ENCODE data around the gene HEATR3.

The HEATR3 gene

DNA sequence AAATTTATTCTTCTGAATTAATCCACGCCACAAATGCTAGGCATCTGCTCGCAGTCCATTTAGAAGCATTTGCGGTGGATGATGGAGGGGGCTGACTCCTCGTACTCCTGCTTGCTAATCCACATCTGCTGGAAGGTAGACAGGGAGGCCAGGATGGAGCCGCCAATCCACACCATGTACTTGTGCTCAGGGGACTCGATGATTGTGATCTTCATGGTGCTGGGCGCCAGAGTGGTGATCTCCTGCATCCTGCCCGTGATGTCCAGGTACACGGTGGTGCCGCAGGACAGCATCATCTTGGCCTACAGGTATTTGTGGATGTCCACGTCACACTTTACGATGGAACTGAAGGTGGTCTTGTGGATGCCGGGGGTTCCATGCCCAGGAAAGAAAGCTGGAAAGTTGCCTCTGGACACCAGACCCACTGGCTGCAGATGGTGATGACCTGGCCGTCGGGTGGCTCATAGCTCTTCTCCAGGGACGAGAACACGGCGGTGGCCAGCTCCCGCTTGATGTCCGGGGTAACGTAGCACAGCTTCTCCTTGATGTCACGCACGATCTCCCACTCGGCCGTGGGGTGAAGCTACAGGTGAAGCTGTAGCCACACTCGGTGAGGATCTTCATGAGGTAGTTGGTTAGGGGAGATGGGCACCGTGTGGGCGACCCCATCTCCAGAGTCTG, 7.5 kb upstream of the HEATR3 start:
- DNase-seq (ENCODE audit: low read depth, low spot score) = no peak

DNA sequence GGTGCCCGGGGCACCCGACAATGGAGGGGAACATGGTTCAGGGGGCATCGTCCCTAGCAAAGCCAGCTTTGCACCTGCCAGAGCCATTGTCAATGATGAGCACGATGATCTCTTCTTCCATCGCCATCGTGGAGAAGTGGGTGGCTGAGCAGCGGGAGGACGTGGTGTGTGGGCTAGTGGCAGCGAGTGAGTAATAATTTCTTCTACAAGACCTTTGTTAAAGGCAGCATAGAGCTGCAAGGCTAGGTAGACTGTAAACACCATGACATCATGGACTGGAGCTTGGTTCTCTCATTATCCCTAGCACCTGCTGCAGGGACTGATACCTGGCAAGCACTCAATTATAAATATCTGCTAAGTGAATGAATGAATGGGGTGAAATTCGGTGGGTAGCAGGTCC, 6.7 kb upstream of the HEATR3 start:
- no peak for DNase-seq (ENCODE audit: low read depth, low spot score)

DNA sequence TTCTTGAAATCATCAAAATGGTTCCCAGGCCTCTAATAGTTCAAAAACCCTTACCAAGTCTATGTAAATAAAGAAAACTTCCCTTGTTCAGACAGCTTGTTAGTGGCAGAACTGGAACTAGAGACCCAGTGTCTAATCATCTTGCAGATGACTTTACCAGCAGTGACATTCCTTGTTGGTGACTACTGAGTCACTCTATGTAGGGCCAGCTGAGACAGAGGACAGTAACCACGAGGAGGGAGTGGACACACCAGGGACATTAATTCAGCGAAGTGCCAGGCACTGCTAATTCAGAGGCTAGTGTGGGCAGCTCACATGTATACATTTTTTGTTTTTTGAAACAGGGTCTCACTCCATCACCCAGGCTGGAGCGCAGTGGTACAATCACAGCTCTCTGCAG, 6.1 kb upstream of the HEATR3 start:
- DNase-seq (ENCODE audit: low read depth, low spot score) = no peak

DNA sequence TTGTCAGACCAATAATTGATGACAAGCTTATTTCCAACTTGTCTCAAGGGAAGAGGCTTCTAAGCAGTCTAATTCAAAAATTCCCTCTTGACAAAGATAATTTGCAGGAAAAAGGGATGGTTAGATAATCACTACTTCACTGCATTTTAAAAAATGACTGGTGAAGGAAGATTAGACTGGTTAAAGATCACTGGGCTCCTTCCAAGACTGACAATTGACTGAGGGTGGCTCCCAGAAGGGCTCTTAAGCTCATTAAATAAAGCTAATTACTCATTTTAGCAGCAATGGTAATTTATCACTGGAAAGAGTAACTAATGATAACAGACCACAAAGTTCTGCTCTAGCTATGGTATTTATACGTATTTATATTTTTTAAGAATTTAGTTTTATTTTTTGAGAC, 4.4 kb upstream of the HEATR3 start:
- no peak for DNase-seq (ENCODE audit: low read depth, low spot score)

DNA sequence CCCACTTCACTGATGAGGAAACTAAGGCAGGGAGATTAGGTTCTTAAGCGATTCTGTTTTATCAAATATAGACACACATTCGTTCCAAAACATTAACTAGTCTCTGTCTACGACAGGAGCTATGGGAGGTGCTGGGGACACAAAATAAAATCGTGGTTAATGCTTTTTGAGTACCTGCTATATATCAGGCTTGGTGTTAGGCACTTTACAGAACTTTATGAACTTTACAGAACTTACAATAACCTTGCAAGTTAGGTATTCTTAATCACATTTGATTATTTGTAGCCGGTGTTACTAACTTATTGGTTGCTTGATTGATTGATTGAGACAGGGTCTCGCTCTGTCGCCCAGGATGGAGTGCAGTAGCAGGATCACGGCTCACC, 538 bp upstream of the HEATR3 start:
- no peak for DNase-seq (ENCODE audit: low read depth, low spot score)

DNA sequence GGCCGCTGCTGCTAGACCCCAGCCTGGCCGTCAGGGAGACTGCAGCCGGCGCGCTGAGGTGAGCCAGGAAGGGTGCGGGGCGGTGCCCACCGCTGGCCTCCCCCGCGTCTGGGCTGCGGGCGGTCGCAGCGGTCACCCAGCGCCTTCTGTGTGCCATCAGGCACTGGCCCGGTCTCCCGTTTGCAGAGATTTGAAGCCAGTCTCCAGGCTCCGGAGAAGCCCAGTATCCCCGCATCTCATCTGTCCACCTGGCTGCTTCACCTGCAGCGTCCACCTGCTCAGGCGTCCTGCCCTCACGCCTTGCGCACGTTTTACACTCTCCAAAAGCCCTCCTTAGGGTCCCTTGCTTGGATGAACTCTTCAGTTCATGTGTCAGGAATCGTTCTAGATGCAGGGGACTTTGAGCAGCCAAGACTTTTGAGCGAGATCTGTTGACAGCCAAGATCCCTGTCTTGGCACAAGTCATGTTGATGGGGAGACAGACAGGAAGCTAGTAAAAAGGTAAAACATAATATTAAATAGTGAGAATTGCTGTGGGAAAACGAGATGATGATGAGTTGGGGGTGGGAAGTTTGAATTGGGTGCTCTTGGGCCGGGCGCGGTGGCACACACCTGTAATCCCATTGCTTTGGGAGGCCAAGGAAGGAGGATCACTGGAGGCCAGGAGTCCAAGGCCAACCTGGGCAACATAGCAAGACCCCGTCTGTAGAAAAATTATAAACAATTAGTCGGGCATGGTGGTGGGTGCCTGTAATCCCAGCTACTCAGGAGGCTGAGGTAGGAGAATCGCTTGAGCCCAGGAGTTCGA, 916 bp downstream of the HEATR3 start:
- no peak for DNase-seq (ENCODE audit: low read depth, low spot score)

DNA sequence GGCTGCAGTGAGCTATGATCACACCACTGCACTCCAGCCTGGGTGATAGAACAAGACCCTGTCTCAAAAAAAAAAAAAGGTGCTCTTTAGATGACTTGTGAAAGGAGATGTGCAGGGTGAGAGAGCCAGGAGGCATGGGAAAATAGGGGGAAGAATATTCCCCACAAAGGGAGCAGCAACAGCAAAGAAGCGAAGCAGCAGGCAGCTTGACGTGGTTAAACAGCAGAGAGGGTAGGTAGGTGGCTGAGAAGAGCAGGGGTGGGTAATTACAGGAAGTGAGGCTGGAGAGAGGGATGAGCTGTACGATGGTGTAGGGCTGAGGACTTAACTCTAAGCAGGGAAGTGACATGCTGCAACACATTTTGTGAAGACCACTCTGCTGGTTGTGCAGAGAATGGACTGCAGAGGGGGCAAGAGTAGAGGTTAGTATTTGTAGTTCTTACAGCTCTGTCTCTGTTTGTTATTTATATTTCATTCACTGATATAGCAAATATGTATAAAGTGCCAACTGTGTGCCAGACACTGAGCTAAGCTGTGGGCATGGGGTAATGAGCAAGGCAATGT, 1.6 kb downstream of the HEATR3 start:
- peak; percentile 12 for DNase-seq (ENCODE audit: low read depth, low spot score)

DNA sequence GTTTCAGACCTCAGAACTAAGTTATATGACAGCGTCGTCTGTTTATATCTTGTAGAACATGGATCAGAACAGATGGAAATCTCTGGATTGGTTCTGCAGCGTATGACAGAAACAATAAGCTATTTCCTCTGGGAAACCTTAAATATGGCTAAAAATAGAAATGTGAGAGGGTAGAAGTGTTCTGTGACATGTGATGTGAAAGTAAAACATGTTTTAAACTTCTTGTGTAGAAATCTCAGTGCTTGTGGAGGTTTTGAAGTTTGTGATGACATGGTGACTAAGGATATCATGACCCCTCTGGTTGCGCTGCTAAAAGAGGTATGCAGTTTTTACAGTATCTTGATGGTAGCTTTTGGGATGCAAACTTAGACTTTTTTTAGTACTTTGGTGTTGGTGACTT, 2.8 kb downstream of the HEATR3 start:
- no peak for DNase-seq (ENCODE audit: low read depth, low spot score)

DNA sequence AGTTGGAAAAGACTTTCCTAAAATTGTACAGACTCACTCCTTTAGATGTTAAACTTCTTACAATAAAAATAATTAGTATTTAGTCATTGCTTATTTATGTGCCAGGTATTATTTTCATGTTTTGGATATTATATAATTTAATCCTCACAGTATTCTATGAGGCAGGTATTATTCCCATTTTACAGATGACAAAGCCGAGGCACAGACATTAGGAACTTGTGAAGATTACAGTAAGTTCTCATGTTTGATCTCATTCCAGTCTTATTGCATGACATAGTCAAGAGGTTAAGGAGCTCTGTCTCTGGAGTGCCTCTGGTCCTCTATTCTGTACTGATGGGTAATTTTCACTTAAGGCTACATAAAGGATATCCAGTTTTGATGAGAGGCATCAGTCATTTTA, 3.3 kb downstream of the HEATR3 start:
- DNase-seq (ENCODE audit: low read depth, low spot score) = no peak

DNA sequence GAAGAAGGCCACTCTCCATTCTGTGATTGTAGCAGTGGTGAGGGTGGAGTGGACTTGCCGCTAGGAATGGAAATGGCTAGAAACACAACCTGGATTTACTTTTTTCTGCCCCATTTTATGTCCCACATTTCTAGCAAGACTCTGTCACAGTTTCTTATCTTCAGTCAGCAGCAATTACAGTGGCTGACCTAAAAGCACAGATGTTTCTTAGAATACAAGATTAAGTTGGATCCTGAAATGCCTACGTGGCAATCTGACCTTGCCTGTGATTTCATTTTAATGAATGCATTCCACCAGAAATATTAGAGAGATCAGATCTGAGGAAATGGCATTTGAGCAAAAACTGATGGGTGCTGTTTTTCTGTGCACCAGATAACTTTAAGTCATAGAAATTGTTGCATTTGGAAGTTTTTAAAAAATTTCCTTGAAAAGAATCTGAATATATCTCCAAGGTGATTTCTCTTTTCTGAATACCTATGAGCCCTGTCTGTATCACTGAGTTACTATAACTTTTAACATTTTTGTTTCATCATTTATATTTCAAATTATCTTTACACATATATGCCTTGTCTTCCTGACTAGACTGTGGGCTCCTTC, 5.4 kb downstream of the HEATR3 start:
- DNase-seq (ENCODE audit: low read depth, low spot score) = no peak

DNA sequence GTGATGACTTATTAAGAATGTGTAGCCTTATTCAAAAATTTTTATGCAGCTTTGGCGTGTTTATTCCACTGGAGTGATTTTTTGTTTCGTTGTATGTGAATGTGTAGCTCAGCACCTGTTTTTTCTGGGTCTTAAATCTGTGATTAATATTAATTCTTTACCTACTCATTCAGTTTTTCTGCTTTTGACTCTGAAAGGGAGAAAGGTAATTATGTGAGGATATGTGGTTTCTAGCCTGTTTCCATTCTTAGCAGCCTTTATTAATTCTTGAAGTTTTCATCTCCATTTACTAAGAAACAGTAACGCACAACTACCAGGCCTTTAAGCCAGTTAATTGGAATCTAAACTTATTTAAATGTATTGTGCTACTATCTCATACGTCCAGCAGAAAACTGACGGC, 7.0 kb downstream of the HEATR3 start:
- DNase-seq (ENCODE audit: low read depth, low spot score) = no peak

DNA sequence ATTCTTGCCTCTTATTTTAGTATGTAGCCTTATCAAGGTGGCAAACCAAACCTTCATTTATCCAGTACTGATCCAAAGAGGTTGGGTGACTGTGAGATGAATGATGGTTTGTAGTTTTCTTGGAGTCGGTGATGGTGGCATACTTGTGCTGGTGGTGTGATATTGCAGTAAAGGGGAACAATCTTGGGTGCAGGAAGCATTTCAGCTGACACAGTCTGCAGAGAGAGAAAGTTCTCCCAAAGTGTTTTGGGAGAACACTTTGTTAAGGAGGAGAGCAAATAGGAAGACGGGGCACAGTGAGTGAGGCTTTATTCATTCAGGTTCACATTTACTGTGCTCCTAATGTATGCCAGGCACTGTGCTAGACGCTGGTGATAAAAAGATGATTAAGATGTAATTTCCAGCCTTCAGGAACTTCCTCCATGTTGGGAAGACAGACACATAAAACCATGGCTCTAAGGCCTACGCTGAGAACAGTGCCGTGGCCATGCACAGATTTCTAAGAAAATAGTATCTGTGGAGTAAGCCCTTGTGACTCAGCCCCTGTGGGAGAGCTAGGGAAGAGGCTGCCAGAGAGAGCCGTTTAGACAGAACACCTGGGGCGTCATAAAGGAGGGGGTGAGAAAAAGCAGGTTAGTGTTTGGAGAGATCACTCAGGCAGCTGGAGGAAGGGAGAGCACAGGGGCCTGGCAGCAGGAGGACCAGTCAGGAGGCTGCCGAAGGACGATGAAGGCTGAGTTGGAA, 13.8 kb downstream of the HEATR3 start:
- no peak for DNase-seq (ENCODE audit: low read depth, low spot score)

DNA sequence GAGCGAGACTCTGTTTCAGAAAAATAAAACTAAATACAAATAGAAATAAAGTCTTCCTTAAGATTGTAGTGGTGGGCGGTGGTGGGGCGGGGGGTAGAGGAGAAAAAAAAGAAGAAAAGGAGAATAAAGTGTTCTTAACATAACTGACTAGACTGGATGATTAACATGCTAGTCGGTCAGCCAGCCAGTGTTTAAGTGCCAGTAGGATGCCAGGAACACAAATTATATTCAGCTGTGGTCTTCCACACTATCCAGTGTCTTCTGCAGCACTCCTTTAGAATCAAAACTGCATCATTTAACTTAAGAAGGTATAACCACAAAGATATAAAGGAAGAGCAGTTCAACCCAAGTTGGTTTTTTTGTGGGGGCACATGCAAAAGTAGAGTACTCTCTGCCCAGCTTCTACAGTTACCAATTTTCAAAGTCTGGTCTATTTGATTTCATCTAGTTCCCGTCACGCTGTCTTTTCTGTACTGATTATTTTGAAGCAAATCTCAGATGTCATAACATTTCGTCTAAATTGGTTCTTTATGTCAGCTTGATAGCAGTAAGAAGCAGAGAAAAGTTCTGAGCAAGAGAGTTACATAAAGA, 15.8 kb downstream of the HEATR3 start:
- DNase-seq (ENCODE audit: low read depth, low spot score) = no peak

DNA sequence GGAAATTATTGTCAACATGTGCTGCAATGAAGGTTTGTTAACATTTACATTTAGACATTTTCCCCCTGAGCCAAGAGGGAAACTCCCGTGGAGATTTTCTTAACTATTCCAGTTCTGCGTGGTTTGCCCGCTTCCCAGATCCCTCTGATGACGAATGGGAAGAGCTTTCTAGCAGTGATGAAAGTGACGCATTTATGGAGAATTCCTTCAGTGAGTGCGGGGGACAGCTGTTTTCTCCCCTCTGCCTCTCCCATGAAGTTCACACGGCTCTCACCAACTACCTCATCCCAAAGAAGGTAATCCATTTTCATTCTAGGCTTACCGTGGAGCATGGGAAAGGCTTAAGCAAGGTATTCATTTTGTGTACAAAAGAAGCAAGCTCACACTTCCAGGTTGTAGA, 18.2 kb downstream of the HEATR3 start:
- no peak for DNase-seq (ENCODE audit: low read depth, low spot score)

DNA sequence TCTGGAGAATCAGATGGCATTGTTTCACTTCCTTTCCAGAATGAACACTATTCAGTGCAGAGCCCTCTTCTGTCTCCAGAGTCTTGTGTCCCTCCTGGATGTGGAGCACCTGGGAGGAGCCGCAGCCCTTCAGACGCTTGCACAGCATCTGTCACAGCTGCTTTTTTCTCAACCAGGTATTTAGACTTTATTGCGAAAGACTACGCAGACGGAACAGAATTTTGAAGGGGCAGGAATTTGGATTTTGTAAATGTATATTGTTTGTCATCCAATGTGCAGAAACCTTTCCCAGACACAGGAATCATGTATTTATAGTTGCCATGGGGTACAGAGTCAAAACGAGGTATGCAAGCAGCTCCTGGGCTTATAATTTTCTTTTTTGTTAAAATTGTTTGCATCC, 20.4 kb downstream of the HEATR3 start:
- DNase-seq (ENCODE audit: low read depth, low spot score) = no peak

DNA sequence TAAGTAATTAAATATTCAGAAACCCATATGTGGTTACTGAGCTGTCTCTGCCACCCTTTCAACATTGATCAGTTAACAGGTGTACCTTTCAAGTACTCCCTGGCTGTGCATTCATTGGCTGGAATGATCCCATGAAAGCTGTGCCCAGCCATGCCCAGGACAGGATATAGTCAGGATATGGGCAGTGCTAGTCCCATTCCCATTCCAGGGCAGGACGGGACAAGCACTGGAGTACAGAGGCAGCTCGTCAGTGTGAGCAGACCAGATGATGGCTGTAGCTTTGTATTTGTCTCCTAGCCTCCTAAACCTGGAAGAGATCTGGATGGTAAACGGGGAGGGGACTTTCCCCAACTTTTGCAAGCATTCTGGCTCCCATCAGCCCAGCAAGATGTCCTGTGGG, 22.5 kb downstream of the HEATR3 start:
- DNase-seq (ENCODE audit: low read depth, low spot score) = no peak

DNA sequence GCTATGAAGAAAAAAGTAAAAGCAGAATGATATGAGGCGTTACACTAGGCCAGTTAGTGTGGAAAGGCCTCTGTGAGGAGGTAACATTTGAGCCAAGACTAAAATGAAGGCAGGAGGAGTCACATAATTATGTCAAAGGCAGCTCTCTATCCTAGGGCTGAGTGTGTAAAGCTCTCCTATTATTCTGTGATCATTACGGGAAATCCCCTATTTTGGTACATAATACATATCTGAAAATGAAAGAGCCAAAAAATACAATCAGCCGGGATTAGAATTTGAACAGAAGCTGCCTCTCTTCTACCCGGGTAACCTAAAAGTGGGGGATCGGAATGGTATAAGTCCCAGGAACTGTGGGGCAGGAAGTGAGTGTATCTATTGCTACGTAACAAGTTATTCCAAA, 27.1 kb downstream of the HEATR3 start:
- DNase-seq (ENCODE audit: low read depth, low spot score) = no peak

DNA sequence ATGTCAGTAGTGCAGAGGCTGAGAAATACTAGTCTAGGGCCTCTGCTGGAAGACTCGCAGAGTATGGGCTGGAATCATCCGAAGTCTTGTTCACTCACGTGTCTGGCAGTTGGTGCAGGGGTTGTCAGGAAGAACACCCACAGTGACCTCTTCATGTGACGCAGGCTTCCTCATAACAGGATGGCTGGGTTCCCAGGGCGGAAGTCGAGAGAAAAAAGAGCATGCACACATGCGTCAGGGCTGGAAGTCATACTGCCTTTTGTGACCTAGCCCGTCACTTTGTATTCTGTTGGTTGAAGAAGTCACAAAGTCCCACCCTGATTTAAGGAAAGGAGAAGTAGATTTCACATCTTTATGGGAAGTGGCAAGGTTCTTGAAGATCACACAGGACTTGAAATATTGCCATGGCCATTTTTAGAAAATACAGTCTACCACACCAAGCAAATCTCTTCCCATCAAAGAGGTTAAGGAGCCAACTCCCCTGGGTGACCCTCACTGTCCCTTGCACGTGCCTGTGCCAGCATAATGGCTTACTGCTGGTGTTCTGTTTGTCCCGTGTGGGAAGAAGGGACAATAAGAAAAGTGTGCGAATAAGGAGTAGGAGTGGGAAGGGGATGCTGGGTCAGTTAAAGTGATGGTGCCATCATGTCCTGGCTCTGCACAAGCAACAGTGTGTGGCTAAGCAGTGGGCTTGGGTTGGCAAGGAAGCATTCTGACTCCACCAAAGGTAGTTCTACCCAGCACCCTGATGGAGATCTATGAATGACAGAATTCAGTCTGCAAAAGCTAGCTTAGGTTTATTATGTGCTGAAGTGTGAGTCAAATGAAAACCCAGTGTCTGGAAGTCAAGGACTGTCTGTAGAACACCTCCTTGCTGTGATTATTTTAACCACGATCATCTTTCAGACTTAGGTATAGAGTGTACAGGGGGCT, 28.1 kb downstream of the HEATR3 start:
- DNase-seq (ENCODE audit: low read depth, low spot score) = peak; percentile 13

DNA sequence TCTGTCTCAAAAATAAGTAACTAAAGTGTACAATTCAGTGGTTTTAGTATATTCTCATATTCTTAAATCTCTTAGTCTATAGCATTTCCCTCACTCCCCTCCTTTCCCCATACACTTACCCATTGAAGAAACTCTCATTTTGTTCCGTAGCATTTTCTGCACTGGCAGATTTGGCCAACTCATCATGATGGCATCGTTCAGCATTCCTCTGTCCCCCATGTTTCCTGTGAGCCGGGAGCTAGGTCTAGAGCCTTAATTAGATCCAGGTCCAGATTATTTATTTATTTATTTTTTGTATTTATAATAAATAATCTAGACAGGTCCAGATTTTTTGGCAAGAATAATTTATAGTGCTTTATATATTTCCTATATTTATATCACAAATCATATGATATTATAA, 31.0 kb downstream of the HEATR3 start:
- DNase-seq (ENCODE audit: low read depth, low spot score) = no peak

DNA sequence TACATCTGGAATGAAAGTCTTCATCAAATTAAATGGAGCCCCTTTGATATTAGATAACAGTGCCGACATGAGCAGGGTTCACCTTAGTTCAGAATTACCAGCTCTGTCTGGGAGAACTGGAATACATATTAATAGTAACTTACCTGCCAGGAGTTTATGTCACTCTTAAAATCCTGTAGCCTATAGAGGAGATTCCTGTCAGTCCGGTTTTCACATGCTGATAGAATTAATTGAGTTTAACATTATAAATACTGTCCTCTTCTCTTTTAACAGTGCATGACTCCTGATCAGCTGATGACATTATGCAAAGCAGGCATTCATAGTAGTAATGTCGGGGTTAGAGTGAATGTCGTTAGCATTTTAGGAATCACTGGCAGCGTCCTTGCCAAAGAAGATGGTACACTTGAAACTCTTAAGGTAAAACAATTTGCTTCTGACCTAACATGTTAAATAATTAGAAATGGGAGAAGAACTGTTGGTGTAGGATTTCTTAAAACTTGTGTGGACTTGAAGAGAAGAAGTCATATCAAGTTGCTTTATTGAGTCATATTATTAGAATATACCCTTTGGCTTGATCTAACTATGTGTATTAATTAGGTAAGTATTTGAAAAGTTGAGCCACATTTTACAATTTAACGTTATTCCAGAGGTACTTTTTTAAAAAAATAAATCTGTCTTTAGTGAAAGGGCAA, 34.3 kb downstream of the HEATR3 start:
- DNase-seq (ENCODE audit: low read depth, low spot score) = no peak

All from smooth muscle cell of the brain vasculature (primary cell).